Mesenchymal stem cell (in vitro differentiated cells and primary cell): Measurements from ENCODE around the gene PPM1E.

Source experiments
- DNase-seq: peaks from one replicate; pipeline ENCODE4 v3.0.0-alpha.2; 2013
- H2AFZ ChIP-seq: one replicate; pipeline ENCODE4 v1.6.1; 2013; ENCODE audit warnings: low read depth, mild to moderate bottlenecking, control low read depth, inconsistent platforms, low read length, moderate library complexity
- H2AK5ac ChIP-seq: 2 replicates; pipeline ENCODE4 v1.6.1; 2013; ENCODE audit warnings: low read length, moderate library complexity, mild to moderate bottlenecking, inconsistent platforms; ENCODE audit not compliant: severe bottlenecking
- H2BK120ac ChIP-seq: one replicate; pipeline ENCODE4 v1.6.1; 2013; ENCODE audit warnings: low read depth, mild to moderate bottlenecking, inconsistent platforms, low read length, moderate library complexity
- H2BK12ac ChIP-seq, 2 experiments: one replicate each; pipeline ENCODE4 v1.6.1; 2013; ENCODE audit warnings: inconsistent platforms in 2 of 2, low read length in 2 of 2, mild to moderate bottlenecking in 2 of 2, moderate library complexity in 2 of 2, control low read depth in 1 of 2
- H2BK15ac ChIP-seq: one replicate; pipeline ENCODE4 v1.6.1; 2013; ENCODE audit warnings: mild to moderate bottlenecking, low read depth, inconsistent platforms; ENCODE audit not compliant: poor library complexity, severe bottlenecking
- H2BK5ac ChIP-seq: 2 replicates; pipeline ENCODE4 v1.6.1; 2013; ENCODE audit warnings: low read depth, mild to moderate bottlenecking, low read length, control low read depth, inconsistent platforms; ENCODE audit not compliant: poor library complexity, severe bottlenecking
- H3K14ac ChIP-seq, 2 experiments: one replicate each; pipeline ENCODE4 v1.6.1; 2013; ENCODE audit warnings: inconsistent platforms in 2 of 2, low read length in 2 of 2, control low read depth in 1 of 2, mild to moderate bottlenecking in 1 of 2, moderate library complexity in 1 of 2
- H3K18ac ChIP-seq, 2 experiments: one replicate each; pipeline ENCODE4 v1.6.1; 2013; ENCODE audit warnings: inconsistent platforms in 2 of 2, low read length in 2 of 2, control low read depth in 1 of 2, low read depth in 1 of 2, mild to moderate bottlenecking in 1 of 2
- H3K23ac ChIP-seq, 2 experiments: one replicate each; pipeline ENCODE4 v1.6.1; 2013; ENCODE audit warnings: inconsistent platforms in 2 of 2, low read length in 2 of 2, mild to moderate bottlenecking in 2 of 2, moderate library complexity in 2 of 2, control low read depth in 1 of 2
- H3K27ac ChIP-seq: 2 replicates; pipeline ENCODE4 v1.5.1; 2013; ENCODE audit warnings: mild to moderate bottlenecking, moderate library complexity, low read length, control low read depth, inconsistent platforms; ENCODE audit not compliant: poor library complexity, severe bottlenecking
- H3K27me3 ChIP-seq, 2 experiments: 2 replicates each; pipeline versions ENCODE4 v1.6.1 to v1.7.0; 2013; ENCODE audit warnings: low read length in 2 of 2, mild to moderate bottlenecking in 2 of 2, moderate library complexity in 2 of 2, control low read depth in 1 of 2, inconsistent platforms in 1 of 2; ENCODE audit not compliant: control insufficient read depth in 1 of 2, insufficient read depth in 1 of 2
- H3K36me3 ChIP-seq, 2 experiments: 2 replicates each; pipeline versions ENCODE4 v1.6.1 to v1.7.0; 2013; ENCODE audit warnings: low read length in 2 of 2, control low read depth in 1 of 2, inconsistent platforms in 1 of 2, low read depth in 1 of 2, mild to moderate bottlenecking in 1 of 2; ENCODE audit not compliant: insufficient read depth in 2 of 2, control insufficient read depth in 1 of 2
- H3K4ac ChIP-seq, 2 experiments: one replicate each; pipeline ENCODE4 v1.6.1; 2013; ENCODE audit warnings: inconsistent platforms in 2 of 2, low read length in 2 of 2, mild to moderate bottlenecking in 2 of 2, moderate library complexity in 2 of 2, control low read depth in 1 of 2, low read depth in 1 of 2
- H3K4me1 ChIP-seq: 2 replicates; pipeline ENCODE4 v1.6.1; 2013; ENCODE audit warnings: low read depth, low read length, control low read depth; ENCODE audit not compliant: control insufficient read depth, insufficient read depth
- H3K4me2 ChIP-seq: 2 replicates; pipeline ENCODE4 v1.6.1; 2013; ENCODE audit warnings: low read length, mild to moderate bottlenecking, inconsistent platforms; ENCODE audit not compliant: poor library complexity, severe bottlenecking
- H3K4me3 ChIP-seq, 2 experiments: 2 replicates each; pipeline versions ENCODE4 v1.5.1 to v1.7.0; 2013; ENCODE audit warnings: low read length in 2 of 2, mild to moderate bottlenecking in 2 of 2, control low read depth in 1 of 2, low read depth in 1 of 2; ENCODE audit not compliant: insufficient read depth in 1 of 2
- H3K79me1 ChIP-seq: replicated peaks from 2 replicates; pipeline ENCODE4 v1.6.1; 2013; ENCODE audit warnings: mild to moderate bottlenecking, control low read depth, low read length, inconsistent platforms; ENCODE audit not compliant: poor library complexity, severe bottlenecking
- H3K9ac ChIP-seq: 2 replicates; pipeline ENCODE4 v1.7.0; 2013; ENCODE audit warnings: mild to moderate bottlenecking, low read length, moderate library complexity
- H3K9me3 ChIP-seq: 2 replicates; pipeline ENCODE4 v1.7.0; 2013; ENCODE audit warnings: mild to moderate bottlenecking, low read length; ENCODE audit not compliant: control insufficient read depth
- H4K8ac ChIP-seq: one replicate; pipeline ENCODE4 v1.6.1; 2013; ENCODE audit warnings: inconsistent platforms, mild to moderate bottlenecking, low read length, moderate library complexity
- H4K91ac ChIP-seq: one replicate; pipeline ENCODE4 v1.6.1; 2013; ENCODE audit warnings: mild to moderate bottlenecking, low read length, inconsistent platforms
- WGBS: methylation state at CpG from one replicate; pipeline ENCODE4 v1.1.7; 2013; ENCODE audit warnings: mixed read lengths; 5-methylcytosine and 5-hydroxymethylcytosine counted together

Gene PPM1E

DNA sequence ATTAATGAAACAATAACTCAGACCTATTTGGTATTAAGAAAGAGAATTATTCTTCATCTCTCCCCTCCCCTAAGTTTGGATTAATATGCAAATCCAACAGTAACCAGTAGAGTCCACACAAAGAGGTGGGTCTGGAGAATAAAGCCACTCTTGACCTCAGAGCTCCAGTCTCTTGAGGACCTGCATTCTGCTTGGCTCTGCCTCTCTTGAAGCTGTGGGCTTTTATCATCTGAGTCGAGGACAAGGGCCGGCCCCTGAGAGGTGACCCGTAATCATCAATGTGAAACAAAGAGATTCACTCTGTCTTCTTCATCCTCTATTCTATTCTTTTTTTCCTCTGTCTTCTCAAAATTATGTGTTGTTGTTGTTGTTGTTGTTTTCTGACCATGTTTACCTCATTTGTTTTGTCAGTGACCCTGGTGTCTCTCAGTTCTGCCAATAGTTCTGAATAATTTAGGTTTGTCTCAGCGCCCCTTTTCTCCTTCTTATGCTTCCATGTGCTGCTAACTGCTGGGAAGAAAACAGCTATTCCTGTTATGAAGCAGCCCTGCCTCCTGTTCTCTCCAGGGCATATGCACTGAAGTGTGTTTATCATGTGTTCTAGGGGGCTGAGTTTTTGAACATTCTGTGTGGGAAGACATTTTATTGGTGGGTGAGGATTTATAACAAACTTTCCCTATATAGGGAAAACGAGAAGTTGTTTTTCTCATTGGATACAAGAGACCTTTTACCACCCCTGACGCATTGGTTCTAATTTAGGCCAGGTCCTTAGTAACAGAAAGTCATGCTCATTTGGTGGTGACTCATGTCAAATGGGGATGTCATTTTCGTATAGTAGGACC, 215.2 kb downstream of the PPM1E start:
- no peaks in the 10 kb centered on the region for H3K9me3 ChIP-seq
- no peak overlapping the region for H2BK120ac ChIP-seq
- no peak overlapping the region for H2BK5ac ChIP-seq
- H3K23ac ChIP-seq: no peak overlapping the region
- H3K14ac ChIP-seq: no peak overlapping the region
- no peaks in the 10 kb centered on the region for H3K79me1 ChIP-seq
- no peak overlapping the region for H4K91ac ChIP-seq
- H3K4me3 ChIP-seq: no peak overlapping the region
- no peak overlapping the region for H2AK5ac ChIP-seq
- H3K4me1 ChIP-seq: no peaks in the 10 kb centered on the region
- 88% methylated on average over 4 of the region's 7 CpGs for WGBS
- no peak overlapping the region for H3K4me2 ChIP-seq
- H4K8ac ChIP-seq: no peak overlapping the region
- no peak for DNase-seq
- no peak overlapping the region for H2AFZ ChIP-seq
- no peaks in the 10 kb centered on the region for H3K27me3 ChIP-seq
- H2BK12ac ChIP-seq: no peak overlapping the region
- H2BK15ac ChIP-seq: no peak overlapping the region
- no peak overlapping the region for H3K4ac ChIP-seq
- H3K36me3 ChIP-seq: no peaks in the 10 kb centered on the region
- H3K9ac ChIP-seq: no peak overlapping the region
- no peak overlapping the region for H3K27ac ChIP-seq
- no peak overlapping the region for H3K18ac ChIP-seq

DNA sequence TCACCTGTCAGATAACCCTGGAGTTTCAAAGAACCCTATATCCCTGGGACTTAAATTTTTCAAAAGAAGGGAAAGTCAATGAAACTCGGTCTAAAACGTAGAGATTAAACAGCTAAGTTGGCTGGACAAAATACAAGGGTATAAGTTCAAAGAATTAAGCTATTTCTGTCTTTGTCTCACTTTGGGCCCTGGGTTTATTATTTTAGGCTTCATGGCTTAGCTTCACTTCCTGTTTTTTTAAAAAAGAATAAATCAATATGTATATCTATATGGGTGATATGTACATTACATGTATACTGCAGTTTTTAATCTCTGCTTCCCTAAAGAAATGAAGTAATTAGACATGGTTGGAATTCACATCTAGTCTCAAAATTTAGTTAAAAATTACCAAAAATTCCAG, 218.7 kb downstream of the PPM1E start:
- H2BK5ac ChIP-seq: no peak overlapping the region
- H2BK120ac ChIP-seq: no peak overlapping the region
- no peaks in the 10 kb centered on the region for H3K27me3 ChIP-seq
- H2BK15ac ChIP-seq: no peak overlapping the region
- H2BK12ac ChIP-seq: no peak overlapping the region
- no peak for DNase-seq
- H4K91ac ChIP-seq: no peak overlapping the region
- H3K36me3 ChIP-seq: no peaks in the 10 kb centered on the region
- H2AK5ac ChIP-seq: no peak overlapping the region
- H3K4me1 ChIP-seq: no peaks in the 10 kb centered on the region
- H4K8ac ChIP-seq: no peak overlapping the region
- no peak overlapping the region for H3K23ac ChIP-seq
- WGBS: 86% methylated on average over 2 of the region's 2 CpGs
- no peak overlapping the region for H3K4me2 ChIP-seq
- H3K18ac ChIP-seq: no peak overlapping the region
- no peak overlapping the region for H3K27ac ChIP-seq
- no peak overlapping the region for H2AFZ ChIP-seq
- no peak overlapping the region for H3K14ac ChIP-seq
- no peak overlapping the region for H3K4ac ChIP-seq
- no peaks in the 10 kb centered on the region for H3K9me3 ChIP-seq
- H3K9ac ChIP-seq: no peak overlapping the region
- no peak overlapping the region for H3K4me3 ChIP-seq
- no peaks in the 10 kb centered on the region for H3K79me1 ChIP-seq

- Histone ChIP-seq H4K8ac (no peak overlapping the region), H3K9ac (no peak overlapping the region), H3K79me1 (no peaks in the 10 kb centered on the region), H3K14ac (no peak overlapping the region), H3K4ac (no peak overlapping the region), H3K27ac (no peak overlapping the region), H3K36me3 (no peaks in the 10 kb centered on the region), H3K4me2 (no peak overlapping the region), H2AFZ (no peak overlapping the region), H2BK12ac (no peak overlapping the region), H2BK15ac (no peak overlapping the region), H3K23ac (no peak overlapping the region), H2AK5ac (no peak overlapping the region), H2BK5ac (no peak overlapping the region), H3K9me3 (no peaks in the 10 kb centered on the region), H4K91ac (no peak overlapping the region), H3K18ac (no peak overlapping the region), H3K4me1 (no peaks in the 10 kb centered on the region), H3K4me3 (no peak overlapping the region), H2BK120ac (no peak overlapping the region), H3K27me3 (no peaks in the 10 kb centered on the region)
- no peak for DNase-seq
- WGBS: 76% methylated on average over 3 of the region's 3 CpGs
Observed at GRCh38 chr17:58976541-58976940, 220.9 kb downstream of the PPM1E start.

DNA sequence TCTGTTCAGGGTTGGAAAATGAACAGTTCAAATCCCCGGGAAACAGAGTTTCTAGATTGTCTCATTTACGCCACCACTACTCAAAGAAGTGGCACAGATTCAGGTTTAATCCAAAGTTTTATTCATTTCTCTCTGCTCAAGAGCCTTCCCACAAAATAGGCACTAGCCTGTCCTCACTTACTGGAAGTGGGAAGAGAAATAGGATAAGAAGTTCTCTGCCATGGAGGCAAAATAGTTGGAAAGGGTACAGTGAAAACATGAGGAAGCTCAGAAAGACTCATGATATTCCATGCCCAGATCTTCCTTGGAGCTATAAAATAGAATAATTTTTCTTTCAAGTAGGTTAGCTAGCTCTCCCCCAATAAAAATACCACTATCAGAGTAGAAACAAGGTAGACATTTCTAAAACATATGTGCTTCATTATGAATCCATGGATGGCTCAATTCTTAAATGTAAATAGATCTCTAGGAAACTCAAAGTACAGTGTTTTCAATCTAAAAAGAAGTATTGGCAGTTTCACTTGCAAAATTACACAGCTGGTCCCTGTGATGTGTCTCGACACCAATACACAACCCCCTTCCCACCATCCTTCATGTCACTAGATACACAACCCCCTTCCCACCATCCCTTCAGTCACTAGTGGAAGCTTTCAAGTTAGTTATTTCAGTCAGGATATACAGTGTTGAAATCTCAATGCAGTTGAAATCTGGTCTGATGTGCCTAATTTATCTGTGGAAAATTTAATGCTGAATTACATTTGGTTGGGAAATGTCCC, 225.2 kb downstream of the PPM1E start:
- H3K4me1 ChIP-seq: no peaks in the 10 kb centered on the region
- H3K36me3 ChIP-seq: peaks cover 0 to 2% of the 10 kb centered on the region in 2 experiments
- H4K91ac ChIP-seq: no peak overlapping the region
- no peak overlapping the region for H3K4me3 ChIP-seq
- H3K27me3 ChIP-seq: no peaks in the 10 kb centered on the region
- no peak overlapping the region for H2BK120ac ChIP-seq
- no peak overlapping the region for H4K8ac ChIP-seq
- no peak overlapping the region for H3K27ac ChIP-seq
- H2AFZ ChIP-seq: no peak overlapping the region
- H2BK15ac ChIP-seq: no peak overlapping the region
- H3K9ac ChIP-seq: no peak overlapping the region
- H3K18ac ChIP-seq: no peak overlapping the region
- no peak overlapping the region for H2AK5ac ChIP-seq
- no peak overlapping the region for H3K23ac ChIP-seq
- no peaks in the 10 kb centered on the region for H3K9me3 ChIP-seq
- no peaks in the 10 kb centered on the region for H3K79me1 ChIP-seq
- no peak overlapping the region for H3K4me2 ChIP-seq
- no peak overlapping the region for H3K14ac ChIP-seq
- no peak overlapping the region for H3K4ac ChIP-seq
- DNase-seq: no peak
- H2BK5ac ChIP-seq: no peak overlapping the region
- 100% methylated on average over 2 of the region's 3 CpGs for WGBS
- no peak overlapping the region for H2BK12ac ChIP-seq
